WTC11 (cell line): ENCODE data around the gene FAM32A.

Source experiments
- ARID4B ChIP-seq: sonication (generic); formaldehyde crosslinking; IDR thresholded peaks from 2 replicates; pipeline ENCODE4 v1.8.0; 2023; ENCODE audit warnings: missing genetic modification reagents, mild to moderate bottlenecking, borderline replicate concordance
- ATF2 ChIP-seq: sonication (generic); formaldehyde crosslinking; IDR thresholded peaks from 2 replicates; pipeline ENCODE4 v1.8.1; 2022; ENCODE audit warnings: low read depth, missing genetic modification reagents, borderline replicate concordance
- FOXJ3 ChIP-seq: sonication (generic); formaldehyde crosslinking; IDR thresholded peaks from 2 replicates; pipeline ENCODE4 v1.9.0; 2021; ENCODE audit warnings: missing genetic modification reagents, mild to moderate bottlenecking, borderline replicate concordance
- HMGXB4 ChIP-seq: sonication (generic); formaldehyde crosslinking; IDR thresholded peaks from 2 replicates; pipeline ENCODE4 v1.8.1; 2023; ENCODE audit warnings: mild to moderate bottlenecking, moderate library complexity, missing genetic modification reagents
- MYBL2 ChIP-seq: sonication (generic); formaldehyde crosslinking; IDR thresholded peaks from 2 replicates; pipeline ENCODE4 v1.8.1; 2023; ENCODE audit warnings: mild to moderate bottlenecking, moderate library complexity, missing genetic modification reagents
- PREB ChIP-seq: sonication (generic); formaldehyde crosslinking; IDR thresholded peaks from 2 replicates; pipeline ENCODE4 v1.8.1; 2022; ENCODE audit warnings: mild to moderate bottlenecking, missing genetic modification reagents, moderate library complexity, borderline replicate concordance
- SMAD3 ChIP-seq: sonication (generic); formaldehyde crosslinking; IDR thresholded peaks from 2 replicates; pipeline ENCODE4 v1.8.0; 2022; ENCODE audit warnings: missing genetic modification reagents, mild to moderate bottlenecking, borderline replicate concordance
- SMAD4 ChIP-seq: sonication (generic); formaldehyde crosslinking; IDR thresholded peaks from 2 replicates; pipeline ENCODE4 v1.8.0; 2022; ENCODE audit warnings: mild to moderate bottlenecking, missing genetic modification reagents
- SOX15 ChIP-seq: fragments of 250-450 bp; sonication (Bioruptor Pico); IDR thresholded peaks from 2 replicates; pipeline ENCODE4 v1.9.0; 2021; ENCODE audit warnings: mild to moderate bottlenecking
- TF ChIP-seq, protein P1 (sequence below): fragments of 200-600 bp; IDR thresholded peaks from 2 replicates; pipeline ENCODE4 v1.8.0; 2022; ENCODE audit warnings: antibody characterized with exemption

DNA sequence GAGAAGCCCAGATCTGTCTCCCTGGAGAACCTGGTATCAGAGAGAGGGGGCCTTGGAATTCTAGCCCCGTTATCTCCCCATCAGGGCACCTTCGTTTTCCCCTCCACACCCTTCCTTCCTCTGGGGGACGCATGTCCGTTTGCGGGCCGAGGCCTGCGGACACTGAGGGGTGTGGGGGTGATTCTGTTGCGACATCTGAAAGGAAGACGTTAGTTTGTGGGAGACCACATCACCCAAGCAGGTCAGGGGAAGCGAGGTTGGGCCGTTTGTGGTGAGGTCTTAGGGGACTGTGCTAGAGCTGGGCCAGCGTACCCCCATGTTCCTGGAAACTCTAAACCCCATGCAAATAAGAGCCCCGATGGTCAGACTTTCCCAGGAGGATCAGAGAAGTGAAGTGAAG is 45.5 kb upstream of the FAM32A start:
- TF ChIP-seq ARID4B (CRISPR knock-in tag) (no peak), HMGXB4 (CRISPR knock-in tag) (no peak), SMAD4 (CRISPR knock-in tag) (no peak), ATF2 (CRISPR knock-in tag) (no peak), SMAD3 (no peak), PREB (CRISPR knock-in tag) (no peak), MYBL2 (CRISPR knock-in tag) (no peak), FOXJ3 (CRISPR knock-in tag) (no peak), SOX15 (no peak)
- TF ChIP-seq, protein P1, sequence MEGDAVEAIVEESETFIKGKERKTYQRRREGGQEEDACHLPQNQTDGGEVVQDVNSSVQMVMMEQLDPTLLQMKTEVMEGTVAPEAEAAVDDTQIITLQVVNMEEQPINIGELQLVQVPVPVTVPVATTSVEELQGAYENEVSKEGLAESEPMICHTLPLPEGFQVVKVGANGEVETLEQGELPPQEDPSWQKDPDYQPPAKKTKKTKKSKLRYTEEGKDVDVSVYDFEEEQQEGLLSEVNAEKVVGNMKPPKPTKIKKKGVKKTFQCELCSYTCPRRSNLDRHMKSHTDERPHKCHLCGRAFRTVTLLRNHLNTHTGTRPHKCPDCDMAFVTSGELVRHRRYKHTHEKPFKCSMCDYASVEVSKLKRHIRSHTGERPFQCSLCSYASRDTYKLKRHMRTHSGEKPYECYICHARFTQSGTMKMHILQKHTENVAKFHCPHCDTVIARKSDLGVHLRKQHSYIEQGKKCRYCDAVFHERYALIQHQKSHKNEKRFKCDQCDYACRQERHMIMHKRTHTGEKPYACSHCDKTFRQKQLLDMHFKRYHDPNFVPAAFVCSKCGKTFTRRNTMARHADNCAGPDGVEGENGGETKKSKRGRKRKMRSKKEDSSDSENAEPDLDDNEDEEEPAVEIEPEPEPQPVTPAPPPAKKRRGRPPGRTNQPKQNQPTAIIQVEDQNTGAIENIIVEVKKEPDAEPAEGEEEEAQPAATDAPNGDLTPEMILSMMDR = no peak
